EH (cell line): ENCODE results near the gene PPFIA2.

Experiments
- DNase-seq: peaks from one replicate; pipeline ENCODE4 v3.0.0-alpha.2; 2015; ENCODE audit warnings: low read depth

The PPFIA2 gene

DNA sequence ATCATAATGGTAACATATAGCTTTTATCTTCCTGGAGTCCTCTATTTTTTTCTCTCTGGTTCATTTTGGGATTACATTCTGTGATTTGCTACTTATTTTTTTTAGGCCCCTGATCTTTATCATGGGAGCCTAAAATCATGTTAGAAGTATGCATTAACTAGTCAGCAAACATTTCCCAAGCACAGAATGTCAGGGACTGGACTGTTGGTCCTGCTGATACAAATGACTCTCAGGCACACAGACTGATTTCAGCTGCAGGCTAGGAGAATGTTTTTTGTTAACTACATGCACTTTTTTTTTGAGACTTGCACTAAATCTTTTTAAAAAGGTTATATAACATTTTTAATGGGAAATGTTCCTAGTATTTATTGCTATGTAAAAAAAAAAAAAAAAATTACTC lies 550.1 kb downstream of the PPFIA2 start:
- DNase-seq: peak; percentile 37

DNA sequence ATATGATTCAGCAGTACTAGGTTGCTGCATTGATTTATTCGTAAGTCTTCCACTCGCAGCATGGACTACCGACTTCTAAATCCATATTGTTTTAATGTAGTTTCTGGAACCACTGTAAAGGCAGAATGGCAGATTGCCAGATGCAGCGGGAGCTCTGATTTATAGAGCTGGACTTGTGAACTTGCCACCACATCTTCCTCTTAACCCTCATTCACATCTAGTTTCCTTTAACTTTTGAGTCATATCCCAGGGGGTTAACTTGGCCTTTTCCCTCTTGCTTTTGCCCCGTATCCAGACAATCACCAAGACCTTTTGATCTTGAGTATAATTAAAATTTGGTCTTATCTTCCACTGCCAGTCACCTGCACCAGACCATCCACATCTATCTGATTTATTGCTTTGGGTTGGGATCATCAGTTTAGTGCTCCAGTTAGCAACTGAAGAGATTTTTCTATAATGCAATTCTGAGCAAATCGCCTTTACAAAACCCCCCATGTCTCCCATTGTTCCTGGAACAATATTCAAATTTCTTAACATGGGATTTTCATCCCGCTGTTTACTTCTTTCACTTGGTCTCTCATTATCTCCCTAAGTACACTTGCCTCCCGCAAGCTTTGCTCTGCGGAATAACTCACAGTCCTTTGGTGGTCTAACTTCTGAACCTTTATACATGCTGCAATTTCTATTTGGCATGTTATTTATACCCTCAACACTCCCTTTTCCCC lies 550.8 kb downstream of the PPFIA2 start:
- DNase-seq: no peak
